Coronary artery (tissue), 2 donors: ENCODE results near the gene FBXL7.

ENCODE experiments used
- DNase-seq: peaks from one replicate; pipeline ENCODE4 v3.0.0-alpha.2; 2017; ENCODE audit warnings: low spot score
- H3K27ac ChIP-seq, 2 donors: fragments of 200-600 bp; sonication (generic); one replicate each; pipeline ENCODE4 v1.5.1; 2016 to 2019
- H3K4me3 ChIP-seq: fragments of 200-600 bp; sonication (generic); 2 replicates; pipeline ENCODE4 v1.5.1; 2016; ENCODE audit warnings: mild to moderate bottlenecking, moderate library complexity
- TF ChIP-seq, protein P1 (sequence below): fragments of 200-600 bp; sonication (generic); IDR thresholded peaks from one replicate; pipeline ENCODE4 v1.5.1; 2019; ENCODE audit warnings: antibody characterized with exemption

FBXL7 gene

DNA sequence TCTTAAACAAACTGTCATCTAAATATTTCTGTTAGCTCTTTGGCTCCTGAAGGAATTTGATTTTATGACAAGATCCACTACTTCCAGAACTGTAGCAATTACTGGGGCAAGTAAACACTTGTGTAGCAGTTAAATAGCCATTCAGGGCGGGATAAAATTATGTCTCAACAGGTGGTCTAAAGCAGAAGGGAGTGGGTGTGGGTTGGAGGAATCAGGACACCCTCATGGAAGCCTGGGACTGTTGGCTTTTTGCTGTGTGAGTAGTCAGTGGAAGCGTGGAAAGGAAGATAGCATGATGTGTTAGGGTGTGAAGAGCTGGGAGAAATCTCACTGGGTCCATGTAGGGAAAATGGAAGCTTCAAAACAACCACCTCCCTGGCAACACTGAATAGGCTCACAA lies 127.1 kb downstream of the FBXL7 start:
- H3K27ac ChIP-seq: no peak overlapping the region
- H3K4me3 ChIP-seq: no peak overlapping the region
- TF ChIP-seq, protein P1, sequence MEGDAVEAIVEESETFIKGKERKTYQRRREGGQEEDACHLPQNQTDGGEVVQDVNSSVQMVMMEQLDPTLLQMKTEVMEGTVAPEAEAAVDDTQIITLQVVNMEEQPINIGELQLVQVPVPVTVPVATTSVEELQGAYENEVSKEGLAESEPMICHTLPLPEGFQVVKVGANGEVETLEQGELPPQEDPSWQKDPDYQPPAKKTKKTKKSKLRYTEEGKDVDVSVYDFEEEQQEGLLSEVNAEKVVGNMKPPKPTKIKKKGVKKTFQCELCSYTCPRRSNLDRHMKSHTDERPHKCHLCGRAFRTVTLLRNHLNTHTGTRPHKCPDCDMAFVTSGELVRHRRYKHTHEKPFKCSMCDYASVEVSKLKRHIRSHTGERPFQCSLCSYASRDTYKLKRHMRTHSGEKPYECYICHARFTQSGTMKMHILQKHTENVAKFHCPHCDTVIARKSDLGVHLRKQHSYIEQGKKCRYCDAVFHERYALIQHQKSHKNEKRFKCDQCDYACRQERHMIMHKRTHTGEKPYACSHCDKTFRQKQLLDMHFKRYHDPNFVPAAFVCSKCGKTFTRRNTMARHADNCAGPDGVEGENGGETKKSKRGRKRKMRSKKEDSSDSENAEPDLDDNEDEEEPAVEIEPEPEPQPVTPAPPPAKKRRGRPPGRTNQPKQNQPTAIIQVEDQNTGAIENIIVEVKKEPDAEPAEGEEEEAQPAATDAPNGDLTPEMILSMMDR: no peak
- DNase-seq: no peak

DNA sequence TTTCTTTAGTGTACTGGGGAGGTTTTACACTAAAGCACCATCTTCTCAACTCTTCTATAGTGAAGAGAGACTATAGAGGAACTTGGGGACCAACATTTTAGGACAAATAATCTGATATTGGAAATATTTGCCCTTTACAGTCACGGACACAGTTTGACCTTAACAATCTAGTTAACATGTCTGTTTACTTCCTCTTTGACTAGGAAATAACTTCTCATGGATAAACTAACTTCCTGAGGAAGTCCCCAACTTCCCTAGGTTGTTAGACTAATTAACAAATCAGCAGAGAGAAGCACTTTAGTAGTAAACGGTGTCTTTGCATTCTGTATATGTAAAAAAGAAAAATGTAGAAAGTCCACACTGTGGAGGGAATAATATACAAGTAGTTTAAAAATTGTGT lies 127.7 kb downstream of the FBXL7 start:
- TF ChIP-seq, protein P1: no peak
- H3K27ac ChIP-seq: no peak overlapping the region

DNA sequence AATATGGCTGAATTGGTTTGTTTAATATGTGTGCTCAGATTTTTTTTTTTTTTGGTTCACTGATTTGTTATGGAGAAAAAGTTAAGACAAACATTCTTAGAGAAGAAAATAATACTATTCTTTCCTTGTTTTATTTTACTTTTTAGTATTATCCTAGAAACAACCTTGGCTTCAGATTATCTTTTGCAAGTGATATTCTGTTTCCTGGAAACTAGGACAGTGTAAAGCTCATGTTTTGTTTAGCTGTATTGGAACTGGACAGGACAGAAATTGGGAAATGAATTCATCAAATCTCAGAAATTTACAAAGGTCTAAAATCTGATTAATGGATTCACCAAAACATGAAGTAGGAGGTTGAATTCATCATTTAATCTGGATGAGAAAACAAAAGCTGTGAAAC lies 130.5 kb downstream of the FBXL7 start:
- no peak overlapping the region for H3K27ac ChIP-seq
- no peak overlapping the region for H3K4me3 ChIP-seq
- DNase-seq: no peak
- TF ChIP-seq, protein P1: no peak

More for the DNA sequence above, 127.7 kb downstream of the FBXL7 start:
- no peak for DNase-seq
- no peak overlapping the region for H3K4me3 ChIP-seq

DNA sequence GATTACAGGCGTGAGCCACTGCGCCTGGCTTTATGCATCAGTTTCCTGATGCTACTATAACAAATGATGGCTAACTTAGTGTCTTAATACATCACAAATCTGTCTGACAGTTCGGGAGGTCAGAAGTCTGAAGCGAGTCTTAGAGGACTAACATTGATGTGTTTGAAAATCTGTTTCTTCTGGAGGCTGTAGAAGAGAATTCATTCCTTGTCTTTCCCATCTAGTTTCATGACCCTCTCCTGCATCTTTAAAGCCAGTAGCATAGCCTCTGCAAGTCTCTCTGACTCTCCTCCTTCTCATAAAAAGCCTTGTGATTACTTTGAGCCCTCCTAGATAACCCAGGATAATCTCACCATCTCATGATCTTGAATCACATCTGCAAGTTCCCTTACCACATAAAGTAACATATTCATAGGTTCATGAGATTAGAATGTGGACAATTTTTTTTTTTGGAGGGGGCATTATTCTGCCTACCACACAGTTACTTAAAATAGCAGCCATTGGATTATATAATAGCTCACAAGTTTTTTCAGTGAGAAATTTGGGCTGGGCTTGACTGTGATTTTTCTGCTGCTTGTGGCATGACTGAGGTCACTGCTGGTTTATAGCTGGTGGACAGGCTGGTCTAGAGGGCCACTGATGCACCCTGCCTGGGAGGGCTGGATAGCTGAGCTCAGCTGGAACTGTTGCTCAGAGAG lies 134.8 kb downstream of the FBXL7 start:
- Histone ChIP-seq H3K4me3 (no peak overlapping the region), H3K27ac (no peak overlapping the region)
- TF ChIP-seq, protein P1: no peak
- DNase-seq: no peak

DNA sequence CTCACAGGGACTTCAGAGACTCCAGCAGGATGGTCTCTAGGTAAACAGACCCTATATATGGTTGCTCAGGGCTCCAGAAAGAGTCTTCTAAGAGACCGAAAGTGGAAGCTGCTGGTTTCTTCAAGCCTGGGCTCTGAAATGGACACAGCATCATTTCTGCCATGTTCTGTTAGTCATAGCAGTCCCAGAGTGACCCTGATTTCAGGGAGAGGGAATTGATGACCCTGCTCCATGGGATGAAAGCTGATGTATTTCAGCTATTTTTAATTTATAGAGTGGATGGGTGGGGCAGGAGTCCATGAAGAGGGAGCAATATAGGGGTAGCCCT lies 135.3 kb downstream of the FBXL7 start:
- no peak overlapping the region for H3K4me3 ChIP-seq
- no peak overlapping the region for H3K27ac ChIP-seq
- TF ChIP-seq, protein P1: no peak
- no peak for DNase-seq

DNA sequence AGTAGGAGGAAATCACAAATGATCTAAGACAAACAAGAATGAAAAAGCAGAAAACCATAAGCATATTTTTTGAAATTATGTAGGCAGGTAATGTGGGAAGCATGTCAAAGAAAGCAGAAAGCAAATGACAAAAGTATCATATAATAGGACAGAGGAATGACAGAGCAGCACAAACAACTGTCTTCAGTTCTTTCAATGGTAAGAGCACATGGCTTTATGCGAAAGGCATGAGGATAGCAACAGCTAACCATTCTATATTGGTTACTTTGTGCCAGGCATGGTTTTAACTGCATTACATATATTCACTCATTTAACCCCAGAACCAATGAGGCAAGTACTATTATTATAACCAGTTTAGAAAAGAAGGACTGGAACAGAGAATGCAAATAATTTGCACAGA lies 137.4 kb downstream of the FBXL7 start:
- TF ChIP-seq, protein P1: no peak
- no peak overlapping the region for H3K4me3 ChIP-seq
- H3K27ac ChIP-seq: no peak overlapping the region
- DNase-seq: no peak

DNA sequence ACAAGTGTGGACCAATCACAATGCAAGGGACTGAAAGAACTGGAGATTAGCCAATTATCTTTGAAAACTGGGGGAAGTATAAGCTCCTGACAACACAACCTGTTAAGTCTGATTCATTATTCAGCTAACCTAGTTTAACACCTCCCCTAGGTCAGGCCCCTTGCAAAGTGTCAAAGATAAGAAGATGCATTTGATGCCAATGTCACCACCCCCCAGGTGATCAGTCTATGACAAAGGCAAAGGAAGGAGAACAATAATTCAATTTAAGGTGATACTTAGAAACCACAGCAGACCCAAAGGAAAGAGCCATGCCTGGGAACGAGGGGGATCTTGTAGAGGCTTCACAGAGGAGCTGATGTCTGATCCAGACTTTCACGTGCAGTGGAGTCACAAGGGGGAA lies 137.9 kb downstream of the FBXL7 start:
- TF ChIP-seq, protein P1: no peak
- no peak overlapping the region for H3K4me3 ChIP-seq
- H3K27ac ChIP-seq: no peak overlapping the region
- DNase-seq: no peak
